Adrenal gland (tissue), 5 donors: ENCODE measurements around the gene NFKBIE.
A peak's percentile ranks its signal among the peaks of the same experiment; 100 is the strongest.

Experiments
- POLR2A ChIP-seq, 2 donors: fragments of 450-650 bp; IDR thresholded peaks; one replicate each; pipeline ENCODE4 v1.6.1; 2017; ENCODE audit warnings: antibody characterized with exemption in 2 of 2, mild to moderate bottlenecking in 2 of 2, moderate library complexity in 1 of 2
- TF ChIP-seq, protein P1 (sequence below), 6 experiments: fragments of 450-650 bp in 4 of 6; fragments of 200-600 bp in 2 of 6; sonication (generic) in 1 of 6; IDR thresholded peaks; 1 replicate in 5 of 6; 2 replicates in 1 of 6; pipeline versions ENCODE4 v1.5.1 to v1.8.0; 2016 to 2021; ENCODE audit warnings: antibody characterized with exemption in 6 of 6, mild to moderate bottlenecking in 2 of 6, moderate library complexity in 1 of 6
- donor health status: DM: no; HTN: no; CAD: no.

GRCh38 chr6:44245912-44246662 is 19.3 kb downstream of the NFKBIE start:
- TF ChIP-seq, protein P1, sequence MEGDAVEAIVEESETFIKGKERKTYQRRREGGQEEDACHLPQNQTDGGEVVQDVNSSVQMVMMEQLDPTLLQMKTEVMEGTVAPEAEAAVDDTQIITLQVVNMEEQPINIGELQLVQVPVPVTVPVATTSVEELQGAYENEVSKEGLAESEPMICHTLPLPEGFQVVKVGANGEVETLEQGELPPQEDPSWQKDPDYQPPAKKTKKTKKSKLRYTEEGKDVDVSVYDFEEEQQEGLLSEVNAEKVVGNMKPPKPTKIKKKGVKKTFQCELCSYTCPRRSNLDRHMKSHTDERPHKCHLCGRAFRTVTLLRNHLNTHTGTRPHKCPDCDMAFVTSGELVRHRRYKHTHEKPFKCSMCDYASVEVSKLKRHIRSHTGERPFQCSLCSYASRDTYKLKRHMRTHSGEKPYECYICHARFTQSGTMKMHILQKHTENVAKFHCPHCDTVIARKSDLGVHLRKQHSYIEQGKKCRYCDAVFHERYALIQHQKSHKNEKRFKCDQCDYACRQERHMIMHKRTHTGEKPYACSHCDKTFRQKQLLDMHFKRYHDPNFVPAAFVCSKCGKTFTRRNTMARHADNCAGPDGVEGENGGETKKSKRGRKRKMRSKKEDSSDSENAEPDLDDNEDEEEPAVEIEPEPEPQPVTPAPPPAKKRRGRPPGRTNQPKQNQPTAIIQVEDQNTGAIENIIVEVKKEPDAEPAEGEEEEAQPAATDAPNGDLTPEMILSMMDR (IDR thresholded peaks at IDR 0.05): peak in 3 of 6 experiments; percentile 0 to 10 (median 1)
- peak; percentile 26 to 57 for TF ChIP-seq POLR2A (IDR thresholded peaks at IDR 0.05)
